Parathyroid adenoma (tissue), 2 donors: ENCODE measurements around the gene STK32C.

Experiments used
- H2AFZ ChIP-seq: fragments of 300-600 bp; sonication (generic); one replicate; pipeline ENCODE4 v1.7.0; 2017; ENCODE audit warnings: antibody characterized with exemption, mild to moderate bottlenecking
- H3K27ac ChIP-seq: fragments of 300-600 bp; sonication (generic); one replicate; pipeline ENCODE4 v1.7.0; 2017
- H3K27me3 ChIP-seq: fragments of 300-600 bp; sonication (generic); one replicate; pipeline ENCODE4 v1.7.0; 2017; ENCODE audit warnings: low read length; ENCODE audit not compliant: control insufficient read depth, insufficient read depth
- H3K36me3 ChIP-seq: fragments of 300-600 bp; sonication (generic); one replicate; pipeline ENCODE4 v1.7.0; 2017; ENCODE audit warnings: low read length; ENCODE audit not compliant: control insufficient read depth, insufficient read depth
- H3K4me1 ChIP-seq: fragments of 300-600 bp; sonication (generic); one replicate; pipeline ENCODE4 v1.7.0; 2017; ENCODE audit warnings: control low read depth
- H3K4me2 ChIP-seq: fragments of 300-600 bp; sonication (generic); one replicate; pipeline ENCODE4 v1.7.0; 2017; ENCODE audit warnings: low read length
- H3K4me3 ChIP-seq: fragments of 300-600 bp; sonication (generic); one replicate; pipeline ENCODE4 v1.7.0; 2017; ENCODE audit warnings: low read depth, low read length
- H3K79me2 ChIP-seq: fragments of 300-600 bp; sonication (generic); one replicate; pipeline ENCODE4 v1.7.0; 2017; ENCODE audit warnings: control low read depth
- H3K9ac ChIP-seq: fragments of 300-600 bp; sonication (generic); one replicate; pipeline ENCODE4 v1.7.0; 2017; ENCODE audit warnings: mild to moderate bottlenecking
- H3K9me3 ChIP-seq: fragments of 300-600 bp; sonication (generic); one replicate; pipeline ENCODE4 v1.7.0; 2017; ENCODE audit warnings: low read length; ENCODE audit not compliant: control insufficient read depth
- CTCF ChIP-seq: fragments of 300-600 bp; sonication (generic); IDR thresholded peaks from one replicate; pipeline ENCODE4 v1.7.0; 2017; ENCODE audit warnings: antibody characterized with exemption, mild to moderate bottlenecking
- donor health status: primary hyperparathyroidism.

Gene STK32C

GRCh38 chr10:132332433-132332754 is 24.6 kb upstream of the STK32C start:
- H3K27ac ChIP-seq, result peak overlapping the region; percentile 74
- no peaks in the 10 kb centered on the region for H3K9me3 ChIP-seq
- H3K4me1 ChIP-seq, result peaks cover 15% of the 10 kb centered on the region
- peak overlapping the region; percentile 69 for H3K4me3 ChIP-seq
- TF ChIP-seq CTCF, result no peak
- peak overlapping the region; percentile 81 for H2AFZ ChIP-seq
- no peaks in the 10 kb centered on the region for H3K27me3 ChIP-seq
- H3K79me2 ChIP-seq, result no peaks in the 10 kb centered on the region
- H3K4me2 ChIP-seq, result peak overlapping the region; percentile 88
- no peak overlapping the region for H3K9ac ChIP-seq
- H3K36me3 ChIP-seq, result no peaks in the 10 kb centered on the region

DNA sequence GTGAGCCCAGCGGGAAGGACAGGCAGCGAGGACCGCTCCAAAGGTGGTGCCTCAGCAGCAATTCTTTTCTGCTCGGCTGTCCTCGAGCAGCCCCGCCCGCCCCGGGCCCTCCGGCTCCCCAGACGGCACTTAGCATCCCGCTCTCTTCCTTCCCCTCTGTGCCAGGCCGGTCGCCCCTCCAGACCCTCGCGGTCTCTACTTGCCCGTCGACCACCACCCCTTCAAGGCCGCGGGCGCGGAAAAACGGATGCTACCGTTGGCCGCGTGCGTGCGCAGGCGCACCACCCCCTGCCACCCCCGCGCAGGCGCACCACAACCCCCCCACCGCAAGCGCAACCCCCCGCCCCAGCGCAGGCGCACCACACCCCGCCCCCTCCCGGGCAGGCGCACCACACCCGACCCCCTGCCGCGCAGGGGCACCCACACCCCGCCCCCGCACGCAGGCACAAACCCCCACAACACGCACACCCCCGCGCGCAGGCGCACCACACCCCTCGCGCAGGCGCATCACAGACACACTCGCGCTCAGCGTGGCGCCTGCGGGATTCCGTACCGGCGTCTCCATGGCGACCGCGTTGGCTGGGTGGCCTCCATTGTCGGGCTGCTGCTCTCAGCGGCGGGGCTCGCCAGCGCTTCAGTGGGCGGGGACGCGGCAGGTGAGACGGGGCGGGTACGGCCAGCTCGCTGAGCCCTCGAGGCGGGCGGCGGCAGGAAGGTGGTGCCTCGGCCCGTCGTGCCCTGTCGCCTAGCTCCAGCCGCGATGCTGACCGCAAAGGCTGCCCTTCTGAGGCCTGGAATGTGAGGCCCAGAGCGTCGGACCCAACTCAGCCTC is 24.1 kb upstream of the STK32C start, which contains the start of gene LRRC27:
LRRC27 (plus strand) TSS at position 593 of the 832 bp plus-strand sequence. CDS start 1,332 bp downstream, outside the sequence.
- TF ChIP-seq CTCF, result no peak
- Histone ChIP-seq H3K4me3 (peak within 1 kb of the TSS; percentile 70), H3K27me3 (no peaks in the 10 kb centered on the region)

GRCh38 chr10:132330486-132330833 is 22.7 kb upstream of the STK32C start:
- H3K79me2 ChIP-seq, result no peaks in the 10 kb centered on the region

More for the DNA sequence above, 24.1 kb upstream of the STK32C start, which contains the start of gene LRRC27:
- H3K27ac ChIP-seq, result peak within 1 kb of the TSS; percentile 79
- no peaks in the 10 kb centered on the region for H3K79me2 ChIP-seq
- H3K4me1 ChIP-seq, result peaks cover 15% of the 10 kb centered on the region
- H3K36me3 ChIP-seq, result no peaks in the 10 kb centered on the region
- H2AFZ ChIP-seq, result peak within 1 kb of the TSS; percentile 97
- H3K9ac ChIP-seq, result no peak within 1 kb of the TSS
- peak within 1 kb of the TSS; percentile 88 for H3K4me2 ChIP-seq
- H3K9me3 ChIP-seq, result no peaks in the 10 kb centered on the region

DNA sequence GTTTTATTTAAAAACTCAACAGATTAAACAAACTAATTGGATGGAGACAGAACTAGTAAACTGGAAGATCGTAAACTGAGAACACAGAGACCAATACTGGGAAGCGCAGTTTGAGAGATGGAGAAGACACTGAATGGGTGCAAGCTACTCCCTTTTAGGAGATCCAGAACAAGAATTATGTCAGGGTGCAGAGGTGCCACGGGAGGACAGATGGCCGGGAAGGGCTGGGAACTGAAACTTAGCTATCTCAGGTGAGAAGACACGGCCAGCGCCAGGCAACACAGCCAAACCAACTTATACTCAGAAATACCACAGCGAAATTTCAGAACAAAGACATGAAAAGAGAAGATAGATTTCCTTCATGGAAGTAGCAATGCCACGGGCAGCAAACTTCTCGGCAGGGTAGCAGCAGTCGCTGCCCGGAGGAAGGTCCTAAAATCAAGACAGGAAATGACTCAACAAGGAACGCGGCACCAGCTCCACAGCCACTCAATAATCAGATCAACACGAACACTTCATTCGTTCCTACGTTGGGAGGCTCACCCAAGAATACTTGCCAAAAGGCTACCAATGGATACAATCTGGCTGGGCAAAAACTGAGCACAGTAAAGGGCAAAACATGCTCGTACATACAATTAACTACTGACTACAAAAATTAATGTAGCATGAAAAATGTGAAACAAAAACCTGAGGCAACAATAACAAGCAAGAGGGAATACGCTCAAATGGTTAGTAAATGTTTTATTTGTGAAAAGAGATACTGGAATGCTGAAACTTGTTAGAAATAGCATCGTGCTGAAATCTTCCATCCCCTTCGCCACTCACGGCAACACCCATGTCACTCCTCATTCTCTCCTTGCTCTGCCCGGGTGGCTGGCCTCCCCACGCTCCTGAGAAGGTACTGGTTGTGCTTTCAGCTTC is 22.1 kb upstream of the STK32C start:
- no peak for TF ChIP-seq CTCF
- no peaks in the 10 kb centered on the region for H3K36me3 ChIP-seq
- H3K27ac ChIP-seq, result no peak overlapping the region
- no peak overlapping the region for H3K4me3 ChIP-seq
- peak overlapping the region; percentile 39 for H3K4me2 ChIP-seq
- no peak overlapping the region for H3K9ac ChIP-seq
- H2AFZ ChIP-seq, result no peak overlapping the region
- no peaks in the 10 kb centered on the region for H3K27me3 ChIP-seq
- no peaks in the 10 kb centered on the region for H3K79me2 ChIP-seq
- H3K9me3 ChIP-seq, result no peaks in the 10 kb centered on the region
- peaks cover 2% of the 10 kb centered on the region for H3K4me1 ChIP-seq

More at GRCh38 chr10:132330486-132330833, 22.7 kb upstream of the STK32C start:
- Histone ChIP-seq H3K27ac (no peak overlapping the region), H3K36me3 (no peaks in the 10 kb centered on the region), H3K27me3 (no peaks in the 10 kb centered on the region), H2AFZ (no peak overlapping the region), H3K9me3 (no peaks in the 10 kb centered on the region), H3K9ac (no peak overlapping the region), H3K4me1 (peaks cover 5% of the 10 kb centered on the region), H3K4me3 (no peak overlapping the region), H3K4me2 (peak overlapping the region; percentile 39)
- no peak for TF ChIP-seq CTCF
